IMR-90 (cell line): ENCODE measurements around the gene FRMD1. TPM values are rescaled to one million over a fixed set of nuclear protein-coding genes. Genes with fewer than 3 reads are reported as not detected.

Experiments
- ATAC-seq: fragments of 200-7000 bp; cut with Tn5 transposase; 2 replicates; pipeline ENCODE4 v1.9.1; 2020; ENCODE audit warnings: low read depth, mild to moderate bottlenecking, moderate library complexity
- BruUV-seq: library from RNA; stranded (reverse); fragments of 400-500 nt; replicated peaks from 2 replicates; lab custom pipeline; 2021; lab: Mats Ljungman, UMichigan
- CTCF ChIA-PET: fragments of 300-600 bp; formaldehyde crosslinking; extraction: SDS; loops from one replicate; lab custom pipeline; 2021; ENCODE audit warnings: antibody characterized with exemption; lab: Yijun Ruan, JAX
- POLR2A ChIA-PET: fragments of 300-600 bp; sonication (Branson Sonifier 250); formaldehyde crosslinking; loops from one replicate; lab custom pipeline; 2022; ENCODE audit warnings: antibody characterized with exemption; ENCODE audit not compliant: unreplicated experiment; lab: Charles Lee
- DNase-seq: peaks from one replicate; pipeline ENCODE4 v3.0.0; 2013
- H2AFZ ChIP-seq: replicated peaks from 2 replicates; pipeline ENCODE3; 2013; ENCODE audit warnings: low read length, mild to moderate bottlenecking; ENCODE audit not compliant: poor library complexity
- H2AK5ac ChIP-seq: 2 replicates; pipeline ENCODE4 v1.6.1; 2013; ENCODE audit warnings: low read depth, low read length, inconsistent platforms
- H2AK9ac ChIP-seq: replicated peaks from 2 replicates; pipeline ENCODE3; 2013; ENCODE audit warnings: mild to moderate bottlenecking, low read depth, low read length, moderate library complexity; ENCODE audit not compliant: poor library complexity
- H2BK120ac ChIP-seq: 2 replicates; pipeline ENCODE4 v1.6.1; 2013; ENCODE audit warnings: low read depth, low read length, inconsistent platforms
- H2BK15ac ChIP-seq: 3 replicates; pipeline ENCODE4 v1.6.1; 2013; ENCODE audit warnings: low read depth, low read length, inconsistent platforms
- H2BK20ac ChIP-seq: 2 replicates; pipeline ENCODE4 v1.6.1; 2013; ENCODE audit warnings: low read depth, mild to moderate bottlenecking, inconsistent platforms, low read length, moderate library complexity
- H2BK5ac ChIP-seq: 2 replicates; pipeline ENCODE4 v1.6.1; 2013; ENCODE audit warnings: mild to moderate bottlenecking, low read depth, low read length, inconsistent platforms; ENCODE audit not compliant: poor library complexity, severe bottlenecking
- H3K14ac ChIP-seq: replicated peaks from 2 replicates; pipeline ENCODE4 v1.6.1; 2013; ENCODE audit warnings: low read depth, low read length, inconsistent platforms
- H3K18ac ChIP-seq: 2 replicates; pipeline ENCODE4 v1.6.1; 2013; ENCODE audit warnings: low read depth, low read length, control low read depth
- H3K23ac ChIP-seq: 2 replicates; pipeline ENCODE4 v1.6.1; 2013; ENCODE audit warnings: low read depth, low read length, inconsistent platforms
- H3K27ac ChIP-seq: 2 replicates; pipeline ENCODE4 v1.5.1; 2013; ENCODE audit warnings: mild to moderate bottlenecking, control low read depth, low read length; ENCODE audit not compliant: insufficient read depth
- H3K27me3 ChIP-seq: 2 replicates; pipeline ENCODE4 v1.6.1; 2013; ENCODE audit warnings: low read length; ENCODE audit not compliant: control insufficient read depth, insufficient read depth
- H3K36me3 ChIP-seq: 2 replicates; pipeline ENCODE4 v1.6.1; 2013; ENCODE audit warnings: low read length, mixed read lengths; ENCODE audit not compliant: control insufficient read depth, insufficient read depth
- H3K4ac ChIP-seq: 2 replicates; pipeline ENCODE4 v1.6.1; 2013; ENCODE audit warnings: low read depth, low read length, inconsistent platforms
- H3K4me1 ChIP-seq: 2 replicates; pipeline ENCODE4 v1.6.1; 2013; ENCODE audit warnings: low read length, mixed read lengths; ENCODE audit not compliant: control insufficient read depth, insufficient read depth
- H3K4me2 ChIP-seq: 2 replicates; pipeline ENCODE4 v1.6.1; 2013; ENCODE audit warnings: low read depth, mild to moderate bottlenecking, control low read depth, low read length, moderate library complexity
- H3K4me3 ChIP-seq: 2 replicates; pipeline ENCODE4 v1.5.1; 2013; ENCODE audit warnings: low read depth, mild to moderate bottlenecking, control low read depth, low read length, moderate library complexity; ENCODE audit not compliant: insufficient read depth
- H3K56ac ChIP-seq: 2 replicates; pipeline ENCODE4 v1.6.1; 2013; ENCODE audit warnings: low read length, inconsistent platforms; ENCODE audit not compliant: insufficient read depth; ENCODE audit errors: extremely low read depth
- H3K79me1 ChIP-seq, 2 experiments: 2 replicates each; pipeline ENCODE4 v1.6.1; 2013; ENCODE audit warnings: low read length in 2 of 2, inconsistent platforms in 1 of 2, low read depth in 1 of 2
- H3K9ac ChIP-seq: 2 replicates; pipeline ENCODE4 v1.6.1; 2013; ENCODE audit warnings: low read depth, low read length, control low read depth
- H3K9me1 ChIP-seq: 2 replicates; pipeline ENCODE4 v1.6.1; 2013; ENCODE audit warnings: low read length, inconsistent platforms; ENCODE audit not compliant: insufficient read depth
- H3K9me3 ChIP-seq: 2 replicates; pipeline ENCODE4 v1.6.1; 2013; ENCODE audit warnings: low read length; ENCODE audit not compliant: control insufficient read depth, insufficient read depth
- H4K20me1 ChIP-seq: 2 replicates; pipeline ENCODE4 v1.6.1; 2013; ENCODE audit warnings: low read length, inconsistent platforms; ENCODE audit not compliant: insufficient read depth
- H4K5ac ChIP-seq: 2 replicates; pipeline ENCODE4 v1.6.1; 2013; ENCODE audit warnings: mild to moderate bottlenecking, low read depth, low read length, control low read depth
- H4K8ac ChIP-seq, 2 experiments: 2 replicates each; pipeline ENCODE4 v1.6.1; 2013; ENCODE audit warnings: low read depth in 2 of 2, low read length in 2 of 2, control low read depth in 1 of 2, inconsistent platforms in 1 of 2
- H4K91ac ChIP-seq: 2 replicates; pipeline ENCODE4 v1.6.1; 2013; ENCODE audit warnings: low read depth, low read length, inconsistent platforms; ENCODE audit not compliant: insufficient read depth
- BHLHE40 ChIP-seq: fragments of 150-350 bp; IDR thresholded peaks from 2 replicates; pipeline ENCODE4 v1.6.1; 2016; ENCODE audit warnings: mild to moderate bottlenecking, low read depth, low read length
- MAZ ChIP-seq: IDR thresholded peaks from 2 replicates; pipeline ENCODE4 v1.6.1; 2012; ENCODE audit warnings: low read depth, mild to moderate bottlenecking, low read length, improper control_type of control experiment, moderate library complexity, borderline replicate concordance
- POLR2A ChIP-seq: IDR thresholded peaks from 2 replicates; pipeline ENCODE4 v1.6.1; 2012; ENCODE audit warnings: mild to moderate bottlenecking, low read depth, low read length
- USF2 ChIP-seq: fragments of 150-350 bp; IDR thresholded peaks from 2 replicates; pipeline ENCODE4 v1.6.1; 2017; ENCODE audit warnings: mild to moderate bottlenecking, antibody characterized with exemption, low read length, low read depth
- WGBS, 2 experiments: methylation state at CpG; one replicate each; pipeline versions ENCODE4 v1.1.5 to v1.1.7; 2013; ENCODE audit warnings: missing lambda C conversion rate in 2 of 2; ENCODE audit not compliant: insufficient read length in 1 of 2; ENCODE audit errors: extremely low coverage in 2 of 2; 5-methylcytosine and 5-hydroxymethylcytosine counted together
- dilution Hi-C: fragments of 300-500 bp; cut with HindIII; formaldehyde crosslinking; loops from one replicate; pipeline ENCODE4 v1.14.3; 2018; ENCODE audit warnings: low sequenced_read_pairs; ENCODE audit not compliant: unreplicated experiment
- in situ Hi-C: fragments of 300-500 bp; cut with MboI; formaldehyde crosslinking; loops from 3 replicates; pipeline ENCODE4 v1.14.3; 2019; ENCODE audit warnings: low sequenced_read_pairs, inconsistent platforms, mixed read lengths
- intact Hi-C: fragments of 100-400 bp; cut with micrococcal nuclease; formaldehyde crosslinking; loops from 2 replicates; pipeline ENCODE4 v1.10.0; 2022
- polyA plus RNA-seq, 3 experiments: library from polyadenylated mRNA; depleted of rRNA; stranded (reverse); fragments of >200 nt; gene quantifications; 2 replicates each; pipeline ENCODE4 v1.2.3, GENCODE V29; 2012; ENCODE audit warnings: low replicate concordance in 1 of 3
- total RNA-seq: library from RNA; depleted of rRNA; stranded (reverse); fragments of >200 nt; gene quantifications from 2 replicates; pipeline ENCODE4 v1.2.3, GENCODE V29; 2012

Gene FRMD1
- total and polyA plus RNA-seq, 2 of the 4 experiments (the other 2 are of a cell fraction) = not detected

GRCh38 chr6:168049277-168049676 lies 29.7 kb downstream of the FRMD1 start:
- Histone ChIP-seq H2AK9ac (peak overlapping the region; percentile 30), H2AK5ac (no peak overlapping the region), H2BK15ac (no peak overlapping the region), H3K4me1 (peaks cover 8% of the 10 kb centered on the region; the same call in 1 of the 2 replicates), H4K20me1 (no peaks in the 10 kb centered on the region), H3K4me3 (no peak overlapping the region), H3K4me2 (no peak overlapping the region), H3K18ac (no peak overlapping the region), H3K4ac (no peak overlapping the region), H4K91ac (no peak overlapping the region), H3K27me3 (no peaks in the 10 kb centered on the region), H3K9me1 (no peaks in the 10 kb centered on the region), H2BK5ac (no peak overlapping the region), H2AFZ (no peak overlapping the region), H3K36me3 (no peaks in the 10 kb centered on the region), H3K9ac (no peak overlapping the region), H3K9me3 (no peaks in the 10 kb centered on the region), H2BK20ac (no peak overlapping the region), H3K79me1 (no peaks in the 10 kb centered on the region), H3K14ac (no peak overlapping the region), H3K23ac (no peak overlapping the region), H4K5ac (no peak overlapping the region), H2BK120ac (no peak overlapping the region), H4K8ac (no peak overlapping the region), H3K56ac (no peak overlapping the region), H3K27ac (no peak overlapping the region)
- DNase-seq (no peak), ATAC-seq (no peak)
- in situ Hi-C loops = no loop called here
- ChIA-PET POLR2A (no interaction called here), CTCF (no interaction called here)
- intact Hi-C loops = no loop called here
- BruUV-seq = no TSS peak
- dilution Hi-C loops = no loop called here
- 92% methylated on average over 7 of the region's 20 CpGs; no CpG with 5 or more reads in 1 of the 2 experiments for WGBS, 2 experiments
- no peak for TF ChIP-seq MAZ
- TF ChIP-seq BHLHE40 = no peak
- TF ChIP-seq POLR2A = no peak
- TF ChIP-seq USF2 = no peak
